ENCODE measurements around the gene AANAT.

GRCh38 chr17:76495663-76496400 is 28.4 kb downstream of the AANAT start:
- TF ChIP-seq, protein P1, sequence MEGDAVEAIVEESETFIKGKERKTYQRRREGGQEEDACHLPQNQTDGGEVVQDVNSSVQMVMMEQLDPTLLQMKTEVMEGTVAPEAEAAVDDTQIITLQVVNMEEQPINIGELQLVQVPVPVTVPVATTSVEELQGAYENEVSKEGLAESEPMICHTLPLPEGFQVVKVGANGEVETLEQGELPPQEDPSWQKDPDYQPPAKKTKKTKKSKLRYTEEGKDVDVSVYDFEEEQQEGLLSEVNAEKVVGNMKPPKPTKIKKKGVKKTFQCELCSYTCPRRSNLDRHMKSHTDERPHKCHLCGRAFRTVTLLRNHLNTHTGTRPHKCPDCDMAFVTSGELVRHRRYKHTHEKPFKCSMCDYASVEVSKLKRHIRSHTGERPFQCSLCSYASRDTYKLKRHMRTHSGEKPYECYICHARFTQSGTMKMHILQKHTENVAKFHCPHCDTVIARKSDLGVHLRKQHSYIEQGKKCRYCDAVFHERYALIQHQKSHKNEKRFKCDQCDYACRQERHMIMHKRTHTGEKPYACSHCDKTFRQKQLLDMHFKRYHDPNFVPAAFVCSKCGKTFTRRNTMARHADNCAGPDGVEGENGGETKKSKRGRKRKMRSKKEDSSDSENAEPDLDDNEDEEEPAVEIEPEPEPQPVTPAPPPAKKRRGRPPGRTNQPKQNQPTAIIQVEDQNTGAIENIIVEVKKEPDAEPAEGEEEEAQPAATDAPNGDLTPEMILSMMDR (IDR thresholded peaks at IDR 0.05) = no peak
- TF ChIP-seq POLR2A (IDR thresholded peaks at IDR 0.05) = no peak

All from uterus (tissue), 2 donors.